ENCODE data around the gene CCHCR1.

The CCHCR1 gene

GRCh38 chr6:31145386-31145785, 12.2 kb downstream of the CCHCR1 start:
- DNase-seq (ENCODE audit: low spot score) = no peak
- in situ Hi-C loops (cut with MboI; ENCODE audit: low sequenced_read_pairs, unreplicated experiment) = no loop called here
- TF ChIP-seq CTCF (IDR thresholded peaks at IDR 0.05; ENCODE audit: borderline replicate concordance, control extremely low read depth, extremely low read depth, insufficient read depth, missing control alignments) = no peak

GRCh38 chr6:31144970-31145340, 12.6 kb downstream of the CCHCR1 start:
- DNase-seq (ENCODE audit: low spot score) = no peak
- in situ Hi-C loops (cut with MboI; ENCODE audit: low sequenced_read_pairs, unreplicated experiment) = no loop called here
- TF ChIP-seq CTCF (IDR thresholded peaks at IDR 0.05; ENCODE audit: borderline replicate concordance, control extremely low read depth, extremely low read depth, insufficient read depth, missing control alignments) = no peak

GRCh38 chr6:31144296-31144969, 13.2 kb downstream of the CCHCR1 start:
- no peak for TF ChIP-seq CTCF (IDR thresholded peaks at IDR 0.05; ENCODE audit: borderline replicate concordance, control extremely low read depth, extremely low read depth, insufficient read depth, missing control alignments)
- in situ Hi-C loops (cut with MboI; ENCODE audit: low sequenced_read_pairs, unreplicated experiment) = no loop called here
- DNase-seq (ENCODE audit: low spot score) = no peak

- no peak for TF ChIP-seq CTCF (IDR thresholded peaks at IDR 0.05; ENCODE audit: borderline replicate concordance, control extremely low read depth, extremely low read depth, insufficient read depth, missing control alignments)
- no peak for DNase-seq (ENCODE audit: low spot score)
- in situ Hi-C loops (cut with MboI; ENCODE audit: low sequenced_read_pairs, unreplicated experiment) = no loop called here
Observed at GRCh38 chr6:31143148-31143547, 14.5 kb downstream of the CCHCR1 start.

GRCh38 chr6:31142361-31142761, 15.2 kb downstream of the CCHCR1 start:
- in situ Hi-C loops (cut with MboI; ENCODE audit: low sequenced_read_pairs, unreplicated experiment) = no loop called here
- no peak for DNase-seq (ENCODE audit: low spot score)
- no peak for TF ChIP-seq CTCF (IDR thresholded peaks at IDR 0.05; ENCODE audit: borderline replicate concordance, control extremely low read depth, extremely low read depth, insufficient read depth, missing control alignments)

GRCh38 chr6:31140643-31141042, 17.0 kb downstream of the CCHCR1 start:
- no peak for TF ChIP-seq CTCF (IDR thresholded peaks at IDR 0.05; ENCODE audit: borderline replicate concordance, control extremely low read depth, extremely low read depth, insufficient read depth, missing control alignments)
- DNase-seq (ENCODE audit: low spot score) = no peak
- in situ Hi-C loops (cut with MboI; ENCODE audit: low sequenced_read_pairs, unreplicated experiment) = no loop called here
